Effector CD8-positive, alpha-beta T cell (primary cell): ENCODE results near the gene JAZF1.

Source experiments
- DNase-seq: peaks from one replicate; lab custom pipeline; 2025; lab: John Stamatoyannopoulos, UW

Gene JAZF1

DNA sequence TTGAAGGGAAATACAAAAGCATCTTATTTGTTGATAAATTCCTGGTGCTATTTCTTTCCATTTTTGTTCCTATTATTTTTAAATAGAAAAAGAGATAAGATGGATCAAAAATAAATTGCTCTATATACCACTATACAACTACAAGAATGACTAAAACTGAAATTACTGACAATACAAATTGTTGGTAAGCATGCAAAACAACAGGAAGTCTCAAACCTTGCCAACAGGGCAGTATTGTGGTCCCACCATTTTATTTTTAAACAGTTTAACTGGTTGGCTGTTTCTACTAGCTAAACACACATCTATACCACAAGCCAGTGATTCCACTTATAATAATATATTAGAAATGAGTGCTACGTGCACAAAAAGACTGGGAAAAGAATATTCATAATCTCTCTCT, 213.0 kb downstream of the JAZF1 start:
- DNase-seq, result no peak

DNA sequence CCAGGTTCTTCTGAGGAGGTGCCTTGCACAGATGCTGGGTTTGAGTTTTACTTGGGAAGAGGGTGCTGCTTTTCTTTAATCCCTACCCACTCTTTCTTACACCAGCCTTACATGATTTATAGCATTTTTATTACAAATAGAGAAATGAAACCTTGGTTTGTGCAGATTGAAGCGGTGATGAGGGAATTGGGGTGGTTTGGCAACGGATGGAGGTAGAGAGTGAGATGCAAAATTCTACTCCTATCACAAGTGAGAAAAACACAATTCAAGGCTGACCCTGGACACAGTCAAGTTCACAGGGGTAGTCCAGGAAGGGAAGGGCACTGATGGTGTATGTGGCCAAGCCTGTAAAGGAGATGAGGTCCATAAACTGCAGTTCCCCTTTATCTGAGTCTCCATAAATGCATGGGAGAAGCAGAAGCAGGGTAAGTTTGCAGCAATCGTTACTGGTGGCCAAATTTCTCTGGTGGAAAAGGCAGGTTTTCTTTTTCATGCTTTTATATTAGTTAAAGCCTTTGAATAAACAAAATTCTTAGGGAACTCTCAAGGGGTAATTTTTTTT, 214.3 kb downstream of the JAZF1 start:
- no peak for DNase-seq

DNA sequence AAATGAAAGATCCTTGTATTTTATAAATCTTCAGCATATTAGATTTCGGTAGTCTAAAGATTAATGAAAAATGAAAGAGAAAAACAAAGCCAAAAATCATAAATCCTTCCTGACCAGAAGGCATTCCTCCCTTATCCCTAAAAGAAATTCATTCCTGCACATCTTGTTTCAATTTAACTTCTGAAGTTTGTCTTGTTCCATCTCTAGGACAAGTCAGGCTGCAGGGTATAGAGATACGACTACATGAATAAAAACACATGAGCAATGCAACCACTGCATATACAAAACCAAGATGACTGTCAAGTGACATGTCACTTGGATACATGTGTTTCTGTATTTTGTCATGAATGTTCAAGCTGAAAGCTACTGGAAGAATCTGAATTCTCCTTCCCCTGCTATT, 214.9 kb downstream of the JAZF1 start:
- no peak for DNase-seq

DNA sequence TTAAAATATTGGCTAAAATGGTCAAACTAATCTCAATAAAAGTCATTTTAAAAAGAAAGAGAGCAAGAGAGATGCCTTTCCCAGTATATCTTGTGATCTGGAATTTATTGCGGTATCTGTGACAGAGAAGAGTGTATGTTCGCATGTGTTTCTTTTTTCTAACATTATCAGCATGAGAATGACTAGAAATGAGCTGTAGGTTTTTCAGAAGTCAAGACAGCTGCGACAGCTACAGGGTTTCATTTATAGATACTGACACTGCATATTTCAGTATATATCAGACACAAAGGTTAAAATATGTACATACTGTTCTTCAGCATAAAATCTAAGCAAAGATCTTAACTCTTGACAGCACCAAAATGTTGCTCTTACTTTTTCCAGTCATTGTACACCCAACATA, 215.8 kb downstream of the JAZF1 start:
- no peak for DNase-seq

DNA sequence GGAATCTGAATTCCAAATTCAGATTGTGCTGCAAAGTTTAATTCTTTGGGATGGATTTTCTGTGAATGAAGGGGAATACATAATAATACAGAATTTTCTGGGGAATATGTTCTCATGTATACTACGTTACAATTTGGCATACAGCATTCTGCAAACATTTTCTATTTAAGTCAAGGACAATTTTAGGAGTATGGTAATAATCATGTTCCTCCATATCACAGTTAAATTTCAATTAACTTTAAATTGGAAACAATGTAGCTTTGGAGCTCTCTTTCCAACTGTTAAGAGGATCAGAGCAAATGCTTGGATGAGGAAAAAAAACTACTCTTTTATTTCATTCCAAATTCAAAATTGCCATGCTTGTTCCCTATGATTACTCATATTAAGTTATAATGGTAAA, 217.5 kb downstream of the JAZF1 start:
- DNase-seq, result no peak

DNA sequence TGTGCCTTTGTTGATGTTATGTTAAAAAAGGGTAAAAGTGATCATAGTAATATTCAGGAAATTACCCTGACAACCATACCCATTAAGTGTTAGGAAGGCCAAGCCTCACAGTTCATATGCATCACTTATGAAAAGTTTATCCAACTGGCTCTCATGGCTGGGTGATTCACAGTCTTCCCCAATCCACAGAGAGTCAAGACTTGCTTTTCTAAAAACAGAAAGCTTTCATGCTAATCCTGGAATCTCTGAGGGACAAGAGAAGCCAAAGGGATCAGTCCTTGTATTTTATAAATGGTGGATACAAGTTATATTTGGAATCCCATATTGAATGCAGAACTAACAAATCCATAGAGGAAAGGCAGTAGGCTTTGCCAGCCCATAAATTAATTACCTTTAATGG, 218.3 kb downstream of the JAZF1 start:
- DNase-seq, result no peak

DNA sequence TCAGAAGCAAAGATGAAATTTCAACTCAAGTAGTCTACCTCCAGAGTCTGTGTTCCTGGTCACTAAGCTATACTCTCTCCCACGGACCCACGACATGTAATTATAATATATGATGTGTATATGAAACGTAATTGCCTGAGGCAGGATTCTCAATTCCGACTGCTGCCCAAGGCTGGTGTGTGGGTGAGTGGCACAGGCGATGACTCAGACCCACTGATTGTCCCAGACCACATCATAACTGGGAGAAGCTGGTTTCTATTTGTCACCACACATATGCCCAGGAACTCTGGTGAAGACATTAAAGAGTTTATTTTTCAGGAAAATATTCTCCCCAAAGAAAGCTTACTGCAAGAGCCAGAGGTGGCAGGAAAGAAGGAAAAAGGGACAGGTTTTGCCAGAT, 219.3 kb downstream of the JAZF1 start:
- DNase-seq, result no peak

DNA sequence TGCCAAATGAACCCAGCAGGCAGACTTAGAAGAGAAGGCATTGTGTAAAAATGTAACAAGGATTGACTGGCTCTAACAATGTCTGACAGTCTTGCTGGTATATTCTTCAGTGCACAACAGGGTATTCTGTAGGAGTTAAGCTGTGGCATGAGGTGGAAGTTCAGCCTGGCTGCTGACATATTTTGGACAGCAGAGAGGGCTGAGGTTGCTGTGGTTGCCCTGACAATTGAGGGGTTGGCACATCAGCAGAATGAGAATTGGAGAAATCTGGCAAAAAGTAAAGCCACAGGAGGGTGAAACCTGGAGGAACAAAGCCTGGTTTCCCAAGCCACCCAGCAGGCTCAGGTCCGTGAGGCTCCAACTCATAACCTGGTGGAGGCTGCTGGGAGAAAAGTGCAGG, 220.2 kb downstream of the JAZF1 start:
- no peak for DNase-seq

DNA sequence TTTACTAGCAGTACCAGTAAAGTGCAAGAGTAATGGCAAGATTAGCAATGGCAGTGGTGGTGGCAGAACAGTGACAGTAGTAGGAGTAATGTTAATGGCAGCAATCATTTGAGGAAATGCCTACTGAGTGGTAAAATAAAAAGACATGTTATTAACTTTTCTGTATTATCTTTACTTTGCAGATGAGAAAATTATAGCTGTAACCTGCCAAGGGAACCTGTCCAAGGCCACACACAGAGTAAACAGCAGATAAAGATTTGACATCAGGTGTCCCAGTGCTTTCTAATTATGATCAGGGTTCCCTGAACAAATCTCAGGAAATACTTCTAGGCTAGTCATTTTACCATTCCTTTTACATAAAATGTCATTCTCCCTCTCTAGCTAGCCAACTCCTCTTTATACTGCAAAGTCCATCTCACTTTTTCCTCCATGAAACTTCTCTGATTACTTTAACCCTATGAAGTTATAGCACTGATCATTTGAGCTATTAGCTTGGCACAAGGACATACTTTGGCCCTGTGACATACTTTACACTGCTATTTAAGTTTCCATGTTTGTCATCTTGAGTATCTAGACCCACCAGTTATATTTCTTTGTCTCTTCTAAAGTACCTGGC, 221.6 kb downstream of the JAZF1 start:
- DNase-seq, result no peak

DNA sequence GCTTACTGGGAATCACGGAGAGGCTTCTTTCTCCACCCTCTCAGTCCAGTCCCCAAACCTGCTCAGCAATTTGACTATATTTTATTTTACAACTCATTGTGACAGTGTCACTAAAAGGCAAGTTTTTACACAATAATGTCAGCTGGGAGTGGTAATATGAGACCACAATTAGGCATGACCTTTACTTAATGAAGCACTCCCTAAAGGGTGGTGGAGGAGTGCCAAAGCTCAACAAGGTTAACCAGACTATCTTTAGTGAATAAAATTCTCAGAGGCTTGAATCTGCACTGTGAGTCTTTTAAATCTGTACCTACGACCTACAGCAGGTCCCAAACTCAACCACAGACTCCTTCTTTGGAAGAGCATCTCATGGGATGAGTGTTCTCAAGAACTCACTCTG, 225.0 kb downstream of the JAZF1 start:
- no peak for DNase-seq

DNA sequence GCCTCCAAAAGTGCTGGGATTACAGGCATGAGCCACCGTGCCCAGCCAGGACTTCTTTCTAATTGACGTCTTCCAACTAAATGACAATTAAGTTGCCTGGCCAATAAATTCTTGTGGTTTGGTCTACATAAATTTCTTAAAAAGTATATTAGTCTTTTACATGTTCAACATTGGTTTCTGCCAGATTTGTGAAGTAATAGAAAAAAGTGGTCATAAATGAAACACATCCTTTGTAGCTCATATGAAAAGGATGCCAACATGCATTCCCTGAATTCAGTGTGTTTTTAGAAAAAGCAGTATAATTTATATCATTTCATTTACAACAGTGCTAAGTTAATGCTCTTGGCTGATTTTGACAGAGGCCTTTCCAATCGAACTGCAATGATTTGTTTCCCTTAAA, 225.6 kb downstream of the JAZF1 start:
- DNase-seq, result no peak

DNA sequence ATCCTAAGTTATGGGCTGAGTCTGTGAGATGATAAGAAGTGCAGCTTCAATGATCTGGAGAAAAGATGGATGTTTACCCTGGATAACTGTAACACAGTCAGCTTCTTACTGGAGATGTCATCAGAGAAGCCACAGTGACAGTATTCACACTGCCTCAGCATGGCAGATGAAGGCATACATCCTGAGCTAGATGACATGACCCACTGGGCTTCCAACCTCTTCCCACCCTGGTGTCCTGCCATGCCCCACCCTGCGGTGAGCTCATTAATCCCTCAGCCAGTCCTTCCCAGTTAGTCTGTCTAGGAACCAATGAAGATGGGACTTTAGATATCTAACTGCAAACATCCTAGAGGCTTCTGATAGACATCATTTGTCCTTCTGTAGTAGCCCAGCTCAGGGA, 226.8 kb downstream of the JAZF1 start:
- no peak for DNase-seq

DNA sequence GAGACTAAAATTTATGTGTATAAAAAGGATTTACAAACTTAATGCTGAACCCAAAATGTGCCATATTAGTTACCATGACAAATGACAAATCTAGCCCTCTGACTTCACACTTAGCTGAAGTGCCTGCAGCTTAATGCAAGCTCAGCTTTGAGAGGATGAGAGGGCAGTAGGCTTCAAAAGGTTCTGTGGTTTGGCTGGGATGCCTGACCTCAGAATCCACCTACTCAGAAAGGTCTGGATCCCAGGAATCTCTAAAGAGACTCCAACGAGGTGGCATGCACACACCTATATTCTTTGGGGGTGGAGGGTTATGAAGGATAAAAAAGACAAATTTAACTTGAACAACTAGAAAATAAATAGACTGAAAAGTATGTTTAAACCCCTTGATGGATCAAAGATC, 227.2 kb downstream of the JAZF1 start:
- no peak for DNase-seq

DNA sequence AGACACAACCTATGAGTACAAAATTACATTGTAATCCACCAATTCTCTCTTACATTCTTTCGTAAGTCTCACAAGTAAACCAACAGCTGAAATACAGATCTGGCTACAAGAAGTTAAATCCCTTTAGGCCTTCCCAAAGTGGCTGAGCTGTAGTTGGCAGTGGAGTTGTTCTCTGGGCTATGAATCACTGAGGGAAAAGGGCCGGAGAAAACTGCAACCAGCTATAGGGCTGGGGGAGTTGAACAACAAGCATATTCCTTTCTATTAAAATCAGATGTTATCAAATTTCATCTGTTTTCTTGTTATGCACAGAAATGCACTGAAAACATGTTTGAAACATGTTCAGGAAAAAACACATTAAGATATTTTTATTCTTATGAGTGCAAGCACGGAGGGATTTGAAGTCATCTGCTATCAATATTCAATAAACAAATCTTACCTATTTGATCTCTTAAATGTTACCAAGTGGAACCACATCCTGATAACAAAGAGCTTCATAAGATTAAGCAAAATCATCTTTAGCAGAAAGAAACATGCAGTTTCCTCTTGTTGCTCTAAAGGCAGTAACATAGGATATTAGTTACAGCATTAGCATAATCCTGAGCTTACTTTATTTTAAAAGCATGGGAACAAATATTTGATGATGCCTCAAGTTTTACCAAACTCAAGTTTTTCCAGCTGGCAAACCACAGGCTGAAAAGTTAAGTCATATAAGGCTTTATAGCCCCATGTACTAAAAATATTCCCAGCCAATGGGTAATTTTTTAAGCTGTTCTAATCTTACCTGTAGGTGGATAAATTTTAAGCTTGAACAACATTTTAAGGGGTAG, 227.9 kb downstream of the JAZF1 start:
- DNase-seq, result no peak

DNA sequence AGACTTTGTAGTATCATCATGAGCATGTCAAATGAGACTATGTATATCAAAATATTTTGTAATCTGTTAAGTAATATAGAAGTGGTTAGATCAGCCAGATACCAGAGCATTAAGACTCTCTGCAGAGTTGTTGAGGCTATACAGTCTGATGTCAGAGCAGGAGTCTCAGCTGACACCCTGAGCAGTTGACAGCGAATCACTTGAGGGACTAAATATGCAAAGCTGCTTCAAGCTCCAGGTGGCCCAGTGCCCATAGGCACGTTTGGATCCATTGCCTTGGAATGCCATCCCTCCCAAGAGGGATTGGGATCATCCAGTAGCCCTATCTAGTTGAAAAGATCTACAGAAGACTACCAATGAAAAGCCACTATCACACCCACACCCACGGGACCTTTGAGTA, 230.5 kb downstream of the JAZF1 start:
- DNase-seq, result no peak

DNA sequence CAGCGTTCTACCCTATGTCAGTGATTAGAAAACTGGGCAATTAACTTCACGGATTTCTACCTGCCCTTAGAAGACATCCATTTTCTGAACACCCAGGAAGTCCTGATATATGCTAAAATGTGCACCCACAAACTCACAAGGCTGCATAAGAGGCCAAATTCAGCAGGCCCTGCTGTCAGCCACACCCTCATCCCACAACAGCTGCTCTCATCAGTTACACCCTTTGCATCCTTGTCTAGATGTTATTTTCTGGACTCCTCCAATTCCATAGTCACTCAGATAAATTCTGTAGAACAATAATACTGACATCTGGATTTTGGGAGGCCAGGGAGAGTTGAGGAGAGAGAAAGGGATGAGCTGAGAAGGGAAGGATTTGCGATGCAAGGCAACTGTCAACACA, 231.7 kb downstream of the JAZF1 start:
- DNase-seq, result no peak

DNA sequence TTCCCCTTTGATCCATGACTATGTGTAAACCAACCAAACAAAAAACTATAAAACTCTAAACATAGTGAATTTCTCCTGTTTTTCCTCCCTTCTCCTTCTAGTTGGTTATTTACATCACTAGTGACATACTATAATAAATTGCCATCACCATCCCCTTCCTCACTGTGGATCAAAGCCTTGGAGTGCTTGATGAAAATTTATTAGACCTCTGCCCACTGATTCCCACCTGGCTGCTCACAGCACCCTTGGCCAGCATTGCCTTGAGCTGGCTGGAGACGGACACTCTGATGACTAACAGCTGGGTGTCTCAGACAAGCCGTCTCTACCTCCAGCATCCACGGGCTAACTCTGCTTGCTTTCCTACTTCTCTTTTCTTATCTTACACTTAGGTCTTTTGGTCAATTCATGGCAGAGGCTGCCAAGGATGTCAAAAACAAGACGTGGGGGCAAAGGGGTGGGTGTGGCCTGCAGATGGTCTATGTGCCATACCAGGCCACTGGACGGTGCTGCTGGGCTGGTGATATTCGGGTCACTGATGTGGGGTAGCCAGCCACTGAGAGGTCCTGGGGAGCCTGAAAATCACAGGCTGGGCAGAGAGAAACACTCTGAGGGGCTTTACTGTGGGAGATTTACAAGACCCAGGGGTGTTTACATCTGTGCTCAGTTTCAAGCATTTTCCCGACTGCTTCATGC, 232.9 kb downstream of the JAZF1 start:
- DNase-seq, result no peak

DNA sequence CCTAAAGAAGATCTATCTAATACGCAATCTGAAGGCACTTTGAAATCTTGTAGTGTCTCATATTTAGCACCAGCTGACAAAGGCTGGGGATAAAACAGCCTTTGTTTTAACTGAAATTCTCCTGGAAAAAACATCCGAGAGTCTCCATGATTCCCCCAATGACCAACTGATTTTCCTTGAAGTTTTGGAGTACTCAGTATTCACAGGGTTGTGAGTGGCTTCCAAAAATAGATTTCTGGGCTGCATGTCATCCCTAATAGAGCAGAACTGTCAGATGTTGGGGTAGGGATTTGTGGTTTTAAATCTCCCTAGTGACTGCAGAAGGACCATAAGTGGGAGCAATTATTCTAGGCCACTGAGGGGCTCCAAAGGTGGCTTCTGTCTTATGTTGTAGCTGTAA, 234.2 kb downstream of the JAZF1 start:
- no peak for DNase-seq

DNA sequence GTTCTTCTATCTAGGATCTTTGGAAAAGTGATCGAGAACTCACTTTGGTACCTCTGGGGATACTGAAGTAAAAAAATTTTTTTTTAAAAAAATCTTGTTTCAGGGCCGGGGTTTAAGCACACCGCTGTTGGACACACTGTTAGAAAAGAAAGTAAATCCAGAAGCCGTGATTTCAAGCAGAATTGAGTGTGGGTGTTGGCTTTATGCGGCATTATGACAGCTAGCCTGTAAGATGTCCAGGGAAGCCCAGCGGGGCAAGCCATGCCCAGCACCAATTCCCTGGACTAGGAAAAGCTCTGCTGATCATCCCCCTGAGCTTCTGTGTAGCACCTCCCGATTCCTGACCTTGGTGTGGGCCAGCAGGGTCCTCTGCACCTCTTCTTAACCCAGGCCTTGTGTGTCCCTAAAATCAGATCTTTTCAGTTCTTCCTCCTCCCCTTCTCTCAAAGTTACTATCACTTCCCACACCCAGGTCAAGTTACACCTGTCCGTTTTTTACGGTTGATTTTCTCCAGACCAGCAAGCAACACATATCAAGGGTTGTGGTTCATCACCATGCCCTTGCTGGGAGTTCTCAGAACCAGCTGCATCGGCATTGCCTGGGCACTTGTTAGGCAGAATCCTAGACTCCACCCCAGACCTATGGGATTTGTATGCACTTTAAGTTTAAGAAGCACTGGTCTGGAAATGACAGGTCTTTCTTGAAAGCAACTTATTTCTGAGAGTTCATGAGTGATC, 235.4 kb downstream of the JAZF1 start:
- no peak for DNase-seq

DNA sequence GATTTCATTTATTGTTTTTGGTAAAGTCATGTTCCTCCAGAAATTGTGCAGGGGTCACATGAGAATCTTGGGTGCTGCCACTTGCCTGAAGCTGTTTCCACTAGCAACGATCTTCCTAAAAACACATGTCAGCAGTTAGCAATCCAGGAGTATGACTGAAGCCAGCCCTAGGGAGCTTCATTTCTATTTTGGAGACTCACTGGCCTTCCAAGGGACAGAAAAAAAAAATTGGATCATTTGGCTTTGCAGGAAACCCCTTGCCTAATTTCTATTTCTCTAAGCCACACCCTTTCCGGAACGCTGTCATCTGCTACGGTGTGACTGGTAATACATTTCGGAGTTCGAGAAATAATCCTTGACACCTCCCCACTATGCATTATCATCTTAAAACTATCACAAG, 236.0 kb downstream of the JAZF1 start:
- DNase-seq, result no peak

DNA sequence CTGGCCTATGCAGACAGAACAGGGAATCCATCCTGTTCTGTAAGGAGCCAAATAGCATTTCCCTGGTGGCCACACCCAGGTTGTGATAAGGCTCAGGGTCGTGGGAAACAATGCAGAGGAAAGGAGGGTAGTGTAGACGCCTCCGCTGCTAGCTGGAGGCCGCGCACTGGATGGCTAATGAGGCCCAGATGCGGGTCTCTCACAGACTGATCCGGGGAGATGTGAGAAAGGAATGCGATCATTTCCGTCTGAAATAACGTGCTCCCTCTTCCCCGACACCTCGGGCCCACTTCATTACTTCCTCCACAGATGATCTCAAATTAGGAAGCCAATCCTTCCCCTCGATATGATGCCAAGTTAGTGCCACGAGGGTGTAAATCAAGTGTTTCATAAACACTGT, 237.4 kb downstream of the JAZF1 start:
- no peak for DNase-seq

DNA sequence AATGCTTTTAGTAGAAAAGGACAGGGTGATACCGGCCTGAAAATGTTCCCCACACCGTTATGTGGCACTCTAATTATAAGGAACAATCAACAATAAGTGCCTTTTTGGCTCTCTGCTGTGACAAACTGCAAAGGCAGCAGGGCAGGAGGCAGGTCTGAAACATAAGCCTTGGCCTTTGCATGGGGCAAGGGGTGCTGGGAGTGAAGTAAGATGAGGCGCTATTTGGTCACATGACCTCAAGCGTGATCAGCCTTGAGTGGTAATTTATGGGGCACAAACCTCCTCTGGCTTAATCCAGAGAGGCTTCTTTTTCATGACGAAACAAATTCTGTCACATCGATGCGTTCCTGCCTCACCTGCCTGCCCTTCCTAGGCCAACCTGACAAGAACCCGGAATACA, 237.9 kb downstream of the JAZF1 start:
- no peak for DNase-seq
